HG03558 (cell line): ENCODE results near the gene MPHOSPH9.

Experiments
- ATAC-seq: cut with Tn5 transposase; IDR thresholded peaks from one replicate; pipeline ENCODE4 v1.9.1; 2021; ENCODE audit warnings: moderate number of reproducible peaks; ENCODE audit not compliant: unreplicated experiment; ENCODE audit errors: extremely low read depth

Gene MPHOSPH9

GRCh38 chr12:123232807-123233504, at the start of gene MPHOSPH9, which contains the start of gene MTRFR:
Gene MPHOSPH9, minus strand, starts transcription at chr12:123233141. Its CDS starts 2,777 bp downstream, at chr12:123230364.
Gene MTRFR, plus strand, starts transcription at chr12:123233436. Its CDS starts 20,239 bp downstream, at chr12:123253675.
- ATAC-seq, result peak; percentile 54

GRCh38 chr12:123282111-123282510, 49.2 kb upstream of the MPHOSPH9 start:
- ATAC-seq, result no peak

- no peak for ATAC-seq
These were observed 48.0 kb upstream of the MPHOSPH9 start for GRCh38 chr12:123280971-123281370.

GRCh38 chr12:123278101-123278627, 45.2 kb upstream of the MPHOSPH9 start:
- ATAC-seq, result no peak

- ATAC-seq, result no peak
These were observed 40.2 kb upstream of the MPHOSPH9 start for GRCh38 chr12:123273166-123273565.

- no peak for ATAC-seq
These were observed 38.2 kb upstream of the MPHOSPH9 start for GRCh38 chr12:123271001-123271668.

- ATAC-seq, result no peak
These were observed 37.5 kb upstream of the MPHOSPH9 start for GRCh38 chr12:123270214-123271000.

GRCh38 chr12:123269896-123270213, 36.9 kb upstream of the MPHOSPH9 start:
- no peak for ATAC-seq

- no peak for ATAC-seq
These were observed 36.5 kb upstream of the MPHOSPH9 start for GRCh38 chr12:123269395-123269892.

- ATAC-seq, result no peak
These were observed 35.9 kb upstream of the MPHOSPH9 start for GRCh38 chr12:123268850-123269249.

- ATAC-seq, result no peak
These were observed 35.3 kb upstream of the MPHOSPH9 start for GRCh38 chr12:123267991-123268843.

GRCh38 chr12:123267335-123267920, 34.5 kb upstream of the MPHOSPH9 start:
- ATAC-seq, result no peak

GRCh38 chr12:123266679-123267277, 33.8 kb upstream of the MPHOSPH9 start:
- ATAC-seq, result no peak

- no peak for ATAC-seq
These were observed 33.1 kb upstream of the MPHOSPH9 start for GRCh38 chr12:123265851-123266678.

- ATAC-seq, result no peak
These were observed 31.7 kb upstream of the MPHOSPH9 start for GRCh38 chr12:123264642-123265041.

- no peak for ATAC-seq
These were observed 30.4 kb upstream of the MPHOSPH9 start for GRCh38 chr12:123263196-123263817.

- no peak for ATAC-seq
These were observed 28.3 kb upstream of the MPHOSPH9 start for GRCh38 chr12:123261196-123261595.

GRCh38 chr12:123260081-123260480, 27.1 kb upstream of the MPHOSPH9 start:
- no peak for ATAC-seq
